ENCODE data around the gene ALDH3A1.

ALDH3A1 gene

GRCh38 chr17:19743101-19744100, 4.7 kb downstream of the ALDH3A1 start:
- in situ Hi-C loops (cut with MboI; ENCODE audit: low pct_unique_long_range_greater_than_20kb, low sequenced_read_pairs), result no loop called here
- DNase-seq, result no peak

GRCh38 chr17:19742495-19742894, 5.6 kb downstream of the ALDH3A1 start:
- DNase-seq, result no peak
- in situ Hi-C loops (cut with MboI; ENCODE audit: low pct_unique_long_range_greater_than_20kb, low sequenced_read_pairs), result no loop called here

GRCh38 chr17:19741832-19742457, 6.2 kb downstream of the ALDH3A1 start:
- in situ Hi-C loops (cut with MboI; ENCODE audit: low pct_unique_long_range_greater_than_20kb, low sequenced_read_pairs), result no loop called here
- no peak for DNase-seq

GRCh38 chr17:19740933-19741332, 7.2 kb downstream of the ALDH3A1 start:
- no peak for DNase-seq
- in situ Hi-C loops (cut with MboI; ENCODE audit: low pct_unique_long_range_greater_than_20kb, low sequenced_read_pairs), result no loop called here

GRCh38 chr17:19739241-19740201, 8.6 kb downstream of the ALDH3A1 start:
- in situ Hi-C loops (cut with MboI; ENCODE audit: low pct_unique_long_range_greater_than_20kb, low sequenced_read_pairs), result no loop called here
- DNase-seq, result no peak

- in situ Hi-C loops (cut with MboI; ENCODE audit: low pct_unique_long_range_greater_than_20kb, low sequenced_read_pairs), result no loop called here
- DNase-seq, result no peak
Measured at GRCh38 chr17:19738757-19739156, 9.3 kb downstream of the ALDH3A1 start.

- in situ Hi-C loops (cut with MboI; ENCODE audit: low pct_unique_long_range_greater_than_20kb, low sequenced_read_pairs), result no loop called here
- no peak for DNase-seq
Measured at GRCh38 chr17:19738073-19738449, 10.0 kb downstream of the ALDH3A1 start.

GRCh38 chr17:19737305-19738072, 10.6 kb downstream of the ALDH3A1 start:
- DNase-seq, result no peak
- in situ Hi-C loops (cut with MboI; ENCODE audit: low pct_unique_long_range_greater_than_20kb, low sequenced_read_pairs), result no loop called here

- in situ Hi-C loops (cut with MboI; ENCODE audit: low pct_unique_long_range_greater_than_20kb, low sequenced_read_pairs), result no loop called here
- DNase-seq, result no peak
Measured at GRCh38 chr17:19736071-19736470, 12.0 kb downstream of the ALDH3A1 start.

- in situ Hi-C loops (cut with MboI; ENCODE audit: low pct_unique_long_range_greater_than_20kb, low sequenced_read_pairs), result no loop called here
- no peak for DNase-seq
Measured at GRCh38 chr17:19733953-19734526, 14.1 kb downstream of the ALDH3A1 start.

- in situ Hi-C loops (cut with MboI; ENCODE audit: low pct_unique_long_range_greater_than_20kb, low sequenced_read_pairs), result no loop called here
- no peak for DNase-seq
Measured at GRCh38 chr17:19731626-19732025, 16.5 kb downstream of the ALDH3A1 start.

GRCh38 chr17:19730843-19731242, 17.3 kb downstream of the ALDH3A1 start:
- in situ Hi-C loops (cut with MboI; ENCODE audit: low pct_unique_long_range_greater_than_20kb, low sequenced_read_pairs), result no loop called here
- DNase-seq, result no peak

GRCh38 chr17:19729900-19730299, 18.2 kb downstream of the ALDH3A1 start:
- in situ Hi-C loops (cut with MboI; ENCODE audit: low pct_unique_long_range_greater_than_20kb, low sequenced_read_pairs), result no loop called here
- DNase-seq, result no peak

GRCh38 chr17:19728084-19728495, 20.0 kb downstream of the ALDH3A1 start:
- in situ Hi-C loops (cut with MboI; ENCODE audit: low pct_unique_long_range_greater_than_20kb, low sequenced_read_pairs), result no loop called here
- DNase-seq, result no peak

- no peak for DNase-seq
- in situ Hi-C loops (cut with MboI; ENCODE audit: low pct_unique_long_range_greater_than_20kb, low sequenced_read_pairs), result no loop called here
Measured at GRCh38 chr17:19727501-19728078, 20.5 kb downstream of the ALDH3A1 start.

GRCh38 chr17:19726631-19727376, 21.3 kb downstream of the ALDH3A1 start:
- in situ Hi-C loops (cut with MboI; ENCODE audit: low pct_unique_long_range_greater_than_20kb, low sequenced_read_pairs), result no loop called here
- no peak for DNase-seq

- in situ Hi-C loops (cut with MboI; ENCODE audit: low pct_unique_long_range_greater_than_20kb, low sequenced_read_pairs), result no loop called here
- no peak for DNase-seq
Measured at GRCh38 chr17:19725486-19725885, 22.6 kb downstream of the ALDH3A1 start.
